GM12878 (cell line): ENCODE measurements around the gene CPSF4L. TPM values are rescaled to one million over a fixed set of nuclear protein-coding genes. Genes with fewer than 3 reads are reported as not detected.

ENCODE experiments used
- ATAC-seq: fragments of 200-7000 bp; cut with Tn5 transposase; 3 replicates; pipeline ENCODE4 v1.9.1; 2020; ENCODE audit warnings: mild to moderate bottlenecking, moderate library complexity
- BruUV-seq: library from RNA; stranded (reverse); fragments of 400-500 nt; replicated peaks from 2 replicates; lab custom pipeline; 2021; lab: Mats Ljungman, UMichigan
- CTCF ChIA-PET: fragments of 300-600 bp; sonication (Branson Sonifier 250); formaldehyde crosslinking; extraction: SDS; loops from one replicate; lab custom pipeline; 2021; ENCODE audit warnings: inconsistent platforms; lab: Yijun Ruan, JAX
- POLR2A ChIA-PET: fragments of 350-600 bp; formaldehyde crosslinking; extraction: SDS; loops from one replicate; lab custom pipeline; 2021; ENCODE audit warnings: inconsistent platforms; lab: Charles Lee
- RAD21 ChIA-PET: fragments of 300-600 bp; sonication (Branson Sonifier 250); formaldehyde crosslinking; loops from one replicate; lab custom pipeline; 2023; ENCODE audit warnings: antibody characterized with exemption; ENCODE audit not compliant: unreplicated experiment; lab: Charles Lee
- SMC1A ChIA-PET: fragments of 300-600 bp; sonication (Branson Sonifier 250); formaldehyde crosslinking; loops from one replicate; lab custom pipeline; 2023; ENCODE audit not compliant: unreplicated experiment, uncharacterized antibody; lab: Charles Lee
- DNase-seq: peaks from one replicate; pipeline ENCODE4 v3.0.0-alpha.2; 2011; ENCODE audit warnings: low read depth, low spot score
- FAIRE-seq: peaks from 3 replicates; lab custom pipeline; 2011; peaks lifted over from hg19 to GRCh38; lab: Jason Lieb, UNC
- H2AFZ ChIP-seq: 2 replicates; pipeline ENCODE4 v1.6.0; 2011; ENCODE audit warnings: low read depth, low read length, control low read depth; ENCODE audit not compliant: control insufficient read depth
- H3K27ac ChIP-seq: 2 replicates; pipeline ENCODE4 v1.5.1; 2011; ENCODE audit warnings: control low read depth; ENCODE audit not compliant: control insufficient read depth, insufficient read depth
- H3K27me3 ChIP-seq, 2 experiments: replicated peaks in 1 of 2; 2 replicates each; pipeline versions ENCODE4 v1.6.0 to v1.6.1; 2011; ENCODE audit warnings: low read length in 1 of 2; ENCODE audit not compliant: control insufficient read depth in 2 of 2, insufficient read depth in 2 of 2
- H3K36me3 ChIP-seq, 2 experiments: 2 replicates each; pipeline ENCODE4 v1.5.1; 2011; ENCODE audit warnings: low read length in 1 of 2; ENCODE audit not compliant: control insufficient read depth in 2 of 2, insufficient read depth in 2 of 2
- H3K4me1 ChIP-seq: 2 replicates; pipeline ENCODE4 v1.6.1; 2011; ENCODE audit warnings: mild to moderate bottlenecking, low read length, moderate library complexity, mixed read lengths; ENCODE audit not compliant: control insufficient read depth, insufficient read depth
- H3K4me2 ChIP-seq: 2 replicates; pipeline ENCODE4 v1.6.0; 2011; ENCODE audit warnings: control low read depth; ENCODE audit not compliant: control insufficient read depth, insufficient read depth
- H3K4me3 ChIP-seq: fragments of 200-600 bp; sonication (generic); 2 replicates; pipeline ENCODE4 v1.5.1; 2016
- H3K79me2 ChIP-seq: 2 replicates; pipeline ENCODE4 v1.6.0; 2011; ENCODE audit warnings: low read length; ENCODE audit not compliant: control insufficient read depth, insufficient read depth
- H3K9ac ChIP-seq: 2 replicates; pipeline ENCODE4 v1.8.0; 2011; ENCODE audit warnings: low read length, control low read depth, mixed read lengths; ENCODE audit not compliant: control insufficient read depth, insufficient read depth
- H3K9me3 ChIP-seq: replicated peaks from 3 replicates; pipeline ENCODE4 v1.5.1; 2011; ENCODE audit warnings: mild to moderate bottlenecking, low read length; ENCODE audit not compliant: control insufficient read depth, insufficient read depth
- H4K20me1 ChIP-seq: 2 replicates; pipeline ENCODE4 v1.6.0; 2011; ENCODE audit not compliant: control insufficient read depth, insufficient read depth
- E2F4 ChIP-seq: IDR thresholded peaks from 2 replicates; pipeline ENCODE4 v1.6.1; 2012; ENCODE audit warnings: low read depth, low read length, improper control_type of control experiment
- EGR1 ChIP-seq, 2 experiments: IDR thresholded peaks; 1 replicate in 1 of 2; 2 replicates in 1 of 2; pipeline ENCODE4 v1.6.1; 2011 to 2012; ENCODE audit warnings: low read depth in 2 of 2, low read length in 2 of 2, borderline replicate concordance in 1 of 2, mild to moderate bottlenecking in 1 of 2, moderate library complexity in 1 of 2
- ETV6 ChIP-seq, 2 experiments: fragments of 450-650 bp in 1 of 2; IDR thresholded peaks in 1 of 2; conservative IDR thresholded peaks in 1 of 2; 2 replicates each; pipeline ENCODE4 v1.6.1; 2014; ENCODE audit warnings: antibody characterized with exemption in 1 of 2, borderline replicate concordance in 1 of 2, low read depth in 1 of 2, mild to moderate bottlenecking in 1 of 2, moderate library complexity in 1 of 2
- JUND ChIP-seq: IDR thresholded peaks from 2 replicates; pipeline ENCODE4 v1.6.1; 2012; ENCODE audit warnings: low read depth, mild to moderate bottlenecking, low read length, improper control_type of control experiment, moderate library complexity
- NRF1 ChIP-seq: conservative IDR thresholded peaks from 2 replicates; pipeline ENCODE4 v1.6.1; 2011; ENCODE audit warnings: mild to moderate bottlenecking, low read depth, low read length, improper control_type of control experiment
- SMAD5 ChIP-seq: IDR thresholded peaks from 2 replicates; pipeline ENCODE4 v1.6.1; 2016; ENCODE audit warnings: antibody characterized with exemption, low read depth
- SMC3 ChIP-seq: IDR thresholded peaks from 2 replicates; pipeline ENCODE4 v1.6.1; 2011; ENCODE audit warnings: low read length, improper control_type of control experiment, borderline replicate concordance
- TAF1 ChIP-seq: IDR thresholded peaks from 2 replicates; pipeline ENCODE4 v1.6.1; 2011; ENCODE audit warnings: mild to moderate bottlenecking, low read depth, low read length, borderline replicate concordance
- WGBS: methylation state at CpG from one replicate; pipeline ENCODE4 v1.1.6; 2016; ENCODE audit warnings: low lambda C conversion rate; ENCODE audit not compliant: insufficient replicate concordance, insufficient coverage; ENCODE audit errors: missing lambda C conversion rate; 5-methylcytosine and 5-hydroxymethylcytosine counted together
- in situ Hi-C: fragments of 300-500 bp; cut with MboI; formaldehyde crosslinking; loops from 9 replicates; pipeline ENCODE4 v1.14.3; 2018; ENCODE audit warnings: mixed read lengths
- intact Hi-C: fragments of 100-400 bp; cut with micrococcal nuclease; formaldehyde crosslinking; loops from one replicate; pipeline ENCODE4 v1.14.2; 2022; ENCODE audit not compliant: unreplicated experiment
- polyA plus RNA-seq, 11 experiments: library from polyadenylated mRNA; depleted of rRNA in 4 of 11; unstranded in 6 of 11; stranded (reverse) in 5 of 11; fragments of >200 nt; fragmentation: Nextera tagmentation in 4 of 11; fragmentation: Illumina TruSeq in 1 of 11; extraction: Ambion mirVana in 4 of 11; extraction: Trizol in 1 of 11; gene quantifications; 1 replicate in 1 of 11; 2 replicates in 10 of 11; pipeline versions ENCODE4 v1.2.1 to v1.2.3, GENCODE V29; 2011 to 2016; ENCODE audit warnings: inconsistent platforms in 2 of 11, missing spikeins in 2 of 11, low read depth in 1 of 11
- total RNA-seq, 4 experiments: library from RNA; depleted of rRNA in 3 of 4; stranded (reverse); fragments of >200 nt in 3 of 4; fragmentation: Illumina TruSeq in 1 of 4; extraction: Trizol in 1 of 4; gene quantifications; 2 replicates each; pipeline versions ENCODE4 v1.2.1 to v1.2.3, GENCODE V29; 2013 to 2021
- TF ChIP-seq, protein P1 (sequence below): fragments of 150-350 bp; IDR thresholded peaks from 2 replicates; pipeline ENCODE4 v1.6.1; 2014; ENCODE audit warnings: mild to moderate bottlenecking, low read depth, low read length

CPSF4L gene
- total and polyA plus RNA-seq, 10 of the 15 experiments (the other 5 are each of a cell fraction or from before 2014, with no cell fraction given) = not detected

GRCh38 chr17:73266796-73267195 is 5.1 kb upstream of the CPSF4L start:
- Histone ChIP-seq H3K36me3 (no peaks in the 10 kb centered on the region), H3K79me2 (no peaks in the 10 kb centered on the region), H3K9ac (no peak overlapping the region), H3K9me3 (no peaks in the 10 kb centered on the region), H3K4me2 (no peak overlapping the region), H3K4me1 (peaks cover 14% of the 10 kb centered on the region), H3K27ac (no peak overlapping the region), H3K27me3 (no peaks in the 10 kb centered on the region), H3K4me3 (no peak overlapping the region), H2AFZ (no peak overlapping the region), H4K20me1 (no peaks in the 10 kb centered on the region)
- BruUV-seq = no TSS peak
- DNase-seq (no peak), ATAC-seq (no peak), FAIRE-seq (no peak)
- in situ Hi-C loops (no loop called here), intact Hi-C loops (no loop called here)
- WGBS = 58% methylated on average over 11 of the region's 11 CpGs
- ChIA-PET RAD21 (interaction anchor here (1.1 to 1.2 kb wide), 2 partner anchors 11 to 76 kb away, joined by 3 read pairs; no protein-coding TSS in a partner anchor), CTCF (interaction anchor here (1.1 to 1.9 kb wide), 3 partner anchors 10 to 44 kb away, joined by 5 to 8 read pairs (median 5); no protein-coding TSS in a partner anchor), SMC1A (interaction anchor here (1.2 to 1.4 kb wide), 3 partner anchors 46 to 103 kb away, joined by 4 to 11 read pairs (median 4); no protein-coding TSS in a partner anchor), POLR2A (interaction anchor here (0.7 kb wide), 1 partner anchor 45 kb away, joined by 4 read pairs; the partner anchor contains the start of gene CDC42EP4)
- TF ChIP-seq JUND = no peak
- TF ChIP-seq, protein P1, sequence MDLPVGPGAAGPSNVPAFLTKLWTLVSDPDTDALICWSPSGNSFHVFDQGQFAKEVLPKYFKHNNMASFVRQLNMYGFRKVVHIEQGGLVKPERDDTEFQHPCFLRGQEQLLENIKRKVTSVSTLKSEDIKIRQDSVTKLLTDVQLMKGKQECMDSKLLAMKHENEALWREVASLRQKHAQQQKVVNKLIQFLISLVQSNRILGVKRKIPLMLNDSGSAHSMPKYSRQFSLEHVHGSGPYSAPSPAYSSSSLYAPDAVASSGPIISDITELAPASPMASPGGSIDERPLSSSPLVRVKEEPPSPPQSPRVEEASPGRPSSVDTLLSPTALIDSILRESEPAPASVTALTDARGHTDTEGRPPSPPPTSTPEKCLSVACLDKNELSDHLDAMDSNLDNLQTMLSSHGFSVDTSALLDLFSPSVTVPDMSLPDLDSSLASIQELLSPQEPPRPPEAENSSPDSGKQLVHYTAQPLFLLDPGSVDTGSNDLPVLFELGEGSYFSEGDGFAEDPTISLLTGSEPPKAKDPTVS = no peak
- no peak for TF ChIP-seq EGR1 (IDR thresholded peaks at IDR 0.05; ENCODE audit: borderline replicate concordance in 1 of 2, low read depth in 2 of 2, low read length in 2 of 2)
- TF ChIP-seq SMAD5 = no peak
- no peak for TF ChIP-seq NRF1
- TF ChIP-seq TAF1 = no peak
- TF ChIP-seq ETV6 (conservative IDR thresholded peaks at IDR 0.05 in 1 of 2, IDR thresholded peaks at IDR 0.05 in 1 of 2; ENCODE audit: borderline replicate concordance in 1 of 2, low read depth in 1 of 2) = no peak
- no peak for TF ChIP-seq SMC3
- no peak for TF ChIP-seq E2F4
